ENCODE results near the gene GDPD5.

- TF ChIP-seq YY1 (IDR thresholded peaks at IDR 0.05; ENCODE audit: insufficient read depth, insufficient read length): no peak
- TF ChIP-seq SUZ12 (IDR thresholded peaks at IDR 0.05; ENCODE audit: extremely low read depth, insufficient read depth, insufficient read length): no peak
- TF ChIP-seq ZNF274 (IDR thresholded peaks at IDR 0.05; ENCODE audit: low read depth, low read length): no peak
Observed at GRCh38 chr11:75518204-75518549, 7.6 kb downstream of the GDPD5 start.

All from NT2/D1 (cell line).